HCT116 (cell line): ENCODE data around the gene RRP12.

Experiments
- POLR2AphosphoS5 ChIP-seq: IDR thresholded peaks from 2 replicates; pipeline ENCODE4 v1.6.1; 2011; ENCODE audit warnings: mild to moderate bottlenecking, low read depth, low read length, moderate library complexity
- TF ChIP-seq, protein P1 (sequence below): IDR thresholded peaks from 2 replicates; pipeline ENCODE4 v1.6.1; 2012; ENCODE audit warnings: low read depth

DNA sequence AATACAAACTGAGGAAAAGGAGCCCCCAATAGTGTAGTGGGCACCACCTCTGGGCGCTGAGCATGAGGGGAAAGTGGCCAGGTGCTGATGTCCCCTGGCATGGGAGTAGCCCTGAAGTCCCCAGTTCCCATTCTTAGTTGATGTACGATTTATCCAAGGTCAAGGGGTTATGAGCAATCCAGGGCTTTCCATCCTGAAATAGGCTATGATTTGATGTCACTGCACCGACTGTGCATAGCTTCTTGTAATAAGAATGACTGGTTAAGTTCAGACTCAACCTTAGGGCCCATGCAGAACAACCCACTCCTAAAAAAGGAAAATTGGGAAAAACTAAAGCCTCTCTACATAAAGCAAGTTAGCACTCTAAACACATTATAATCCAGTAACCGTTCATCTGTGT, 77.6 kb downstream of the RRP12 start:
- TF ChIP-seq POLR2AphosphoS5 = no peak
- TF ChIP-seq, protein P1, sequence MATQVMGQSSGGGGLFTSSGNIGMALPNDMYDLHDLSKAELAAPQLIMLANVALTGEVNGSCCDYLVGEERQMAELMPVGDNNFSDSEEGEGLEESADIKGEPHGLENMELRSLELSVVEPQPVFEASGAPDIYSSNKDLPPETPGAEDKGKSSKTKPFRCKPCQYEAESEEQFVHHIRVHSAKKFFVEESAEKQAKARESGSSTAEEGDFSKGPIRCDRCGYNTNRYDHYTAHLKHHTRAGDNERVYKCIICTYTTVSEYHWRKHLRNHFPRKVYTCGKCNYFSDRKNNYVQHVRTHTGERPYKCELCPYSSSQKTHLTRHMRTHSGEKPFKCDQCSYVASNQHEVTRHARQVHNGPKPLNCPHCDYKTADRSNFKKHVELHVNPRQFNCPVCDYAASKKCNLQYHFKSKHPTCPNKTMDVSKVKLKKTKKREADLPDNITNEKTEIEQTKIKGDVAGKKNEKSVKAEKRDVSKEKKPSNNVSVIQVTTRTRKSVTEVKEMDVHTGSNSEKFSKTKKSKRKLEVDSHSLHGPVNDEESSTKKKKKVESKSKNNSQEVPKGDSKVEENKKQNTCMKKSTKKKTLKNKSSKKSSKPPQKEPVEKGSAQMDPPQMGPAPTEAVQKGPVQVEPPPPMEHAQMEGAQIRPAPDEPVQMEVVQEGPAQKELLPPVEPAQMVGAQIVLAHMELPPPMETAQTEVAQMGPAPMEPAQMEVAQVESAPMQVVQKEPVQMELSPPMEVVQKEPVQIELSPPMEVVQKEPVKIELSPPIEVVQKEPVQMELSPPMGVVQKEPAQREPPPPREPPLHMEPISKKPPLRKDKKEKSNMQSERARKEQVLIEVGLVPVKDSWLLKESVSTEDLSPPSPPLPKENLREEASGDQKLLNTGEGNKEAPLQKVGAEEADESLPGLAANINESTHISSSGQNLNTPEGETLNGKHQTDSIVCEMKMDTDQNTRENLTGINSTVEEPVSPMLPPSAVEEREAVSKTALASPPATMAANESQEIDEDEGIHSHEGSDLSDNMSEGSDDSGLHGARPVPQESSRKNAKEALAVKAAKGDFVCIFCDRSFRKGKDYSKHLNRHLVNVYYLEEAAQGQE = no peak
